ENCODE data around the gene FRK.

The FRK gene

GRCh38 chr6:116030770-116031169 lies 29.9 kb downstream of the FRK start:
- Histone ChIP-seq H4K8ac (ENCODE audit: low read depth, low read length) (no peak overlapping the region), H3K27ac (ENCODE audit: low read depth, low read length) (no peak overlapping the region), H3K4ac (ENCODE audit: low read depth, low read length) (no peak overlapping the region), H3K18ac (ENCODE audit: low read length) (no peak overlapping the region), H2AFZ (ENCODE audit: insufficient read depth, low read length, poor library complexity) (no peak overlapping the region), H3K36me3 (ENCODE audit: control insufficient read depth in 1 of 2, insufficient read depth in 2 of 2, low read length in 2 of 2) (no peaks in the 10 kb centered on the region), H4K12ac (ENCODE audit: low read depth, low read length) (no peak overlapping the region), H3K23ac (ENCODE audit: low read length) (no peak overlapping the region), H2AK5ac (ENCODE audit: low read length) (no peak overlapping the region), H3K4me1 (ENCODE audit: control insufficient read depth in 1 of 2, insufficient read depth in 2 of 2, low read length in 2 of 2) (no peaks in the 10 kb centered on the region), H3K9me3 (ENCODE audit: insufficient read depth, low read depth, low read length) (no peaks in the 10 kb centered on the region), H2BK120ac (ENCODE audit: insufficient read depth, low read length, poor library complexity) (no peak overlapping the region), H4K91ac (ENCODE audit: low read depth, low read length) (no peak overlapping the region), H3K14ac (ENCODE audit: low read length) (no peak overlapping the region), H2BK5ac (ENCODE audit: low read depth, low read length, poor library complexity) (no peak overlapping the region), H2BK12ac (ENCODE audit: low read length) (no peak overlapping the region), H3K79me2 (ENCODE audit: control insufficient read depth, insufficient read depth, low read length, poor library complexity) (no peaks in the 10 kb centered on the region), H3K79me1 (ENCODE audit: low read length) (no peaks in the 10 kb centered on the region), H3K27me3 (ENCODE audit: insufficient read depth, low read length) (no peaks in the 10 kb centered on the region), H3K4me2 (ENCODE audit: low read length) (no peak overlapping the region), H3K9ac (ENCODE audit: low read length) (no peak overlapping the region), H3K4me3 (ENCODE audit: low read depth, low read length) (no peak overlapping the region)
- no peak for DNase-seq
- no CpG with 5 or more reads among the region's 1 CpG for WGBS (ENCODE audit: extremely low coverage, insufficient coverage, insufficient read length)

- Histone ChIP-seq H3K79me2 (ENCODE audit: control insufficient read depth, insufficient read depth, low read length, poor library complexity) (no peaks in the 10 kb centered on the region), H2AFZ (ENCODE audit: insufficient read depth, low read length, poor library complexity) (no peak overlapping the region), H3K4me3 (ENCODE audit: low read depth, low read length) (no peak overlapping the region), H4K12ac (ENCODE audit: low read depth, low read length) (no peak overlapping the region), H3K18ac (ENCODE audit: low read length) (no peak overlapping the region), H2BK120ac (ENCODE audit: insufficient read depth, low read length, poor library complexity) (no peak overlapping the region), H3K4me2 (ENCODE audit: low read length) (no peak overlapping the region), H3K79me1 (ENCODE audit: low read length) (no peaks in the 10 kb centered on the region), H3K27ac (ENCODE audit: low read depth, low read length) (no peak overlapping the region), H4K91ac (ENCODE audit: low read depth, low read length) (no peak overlapping the region), H3K14ac (ENCODE audit: low read length) (no peak overlapping the region), H3K36me3 (ENCODE audit: control insufficient read depth in 1 of 2, insufficient read depth in 2 of 2, low read length in 2 of 2) (no peaks in the 10 kb centered on the region), H3K4ac (ENCODE audit: low read depth, low read length) (no peak overlapping the region), H3K4me1 (ENCODE audit: control insufficient read depth in 1 of 2, insufficient read depth in 2 of 2, low read length in 2 of 2) (no peaks in the 10 kb centered on the region), H3K9me3 (ENCODE audit: insufficient read depth, low read depth, low read length) (no peaks in the 10 kb centered on the region), H3K23ac (ENCODE audit: low read length) (no peak overlapping the region), H3K27me3 (ENCODE audit: insufficient read depth, low read length) (no peaks in the 10 kb centered on the region), H3K9ac (ENCODE audit: low read length) (no peak overlapping the region), H2BK12ac (ENCODE audit: low read length) (no peak overlapping the region), H2BK5ac (ENCODE audit: low read depth, low read length, poor library complexity) (no peak overlapping the region), H4K8ac (ENCODE audit: low read depth, low read length) (no peak overlapping the region), H2AK5ac (ENCODE audit: low read length) (no peak overlapping the region)
- no peak for DNase-seq
- WGBS (ENCODE audit: extremely low coverage, insufficient coverage, insufficient read length), result no CpG with 5 or more reads among the region's 1 CpG
Measured at GRCh38 chr6:116029535-116029934, 31.2 kb downstream of the FRK start.

GRCh38 chr6:116028233-116028632 lies 32.5 kb downstream of the FRK start:
- H3K27me3 ChIP-seq (ENCODE audit: insufficient read depth, low read length), result no peaks in the 10 kb centered on the region
- no peak overlapping the region for H4K8ac ChIP-seq (ENCODE audit: low read depth, low read length)
- H3K79me1 ChIP-seq (ENCODE audit: low read length), result no peaks in the 10 kb centered on the region
- no peak overlapping the region for H3K14ac ChIP-seq (ENCODE audit: low read length)
- no peak overlapping the region for H3K9ac ChIP-seq (ENCODE audit: low read length)
- H3K36me3 ChIP-seq (ENCODE audit: control insufficient read depth in 1 of 2, insufficient read depth in 2 of 2, low read length in 2 of 2), result no peaks in the 10 kb centered on the region
- H3K18ac ChIP-seq (ENCODE audit: low read length), result no peak overlapping the region
- no peak overlapping the region for H4K91ac ChIP-seq (ENCODE audit: low read depth, low read length)
- H2BK12ac ChIP-seq (ENCODE audit: low read length), result no peak overlapping the region
- H2AK5ac ChIP-seq (ENCODE audit: low read length), result no peak overlapping the region
- no peak overlapping the region for H3K23ac ChIP-seq (ENCODE audit: low read length)
- no peak overlapping the region for H3K4ac ChIP-seq (ENCODE audit: low read depth, low read length)
- H4K12ac ChIP-seq (ENCODE audit: low read depth, low read length), result no peak overlapping the region
- no CpG with 5 or more reads among the region's 1 CpG for WGBS (ENCODE audit: extremely low coverage, insufficient coverage, insufficient read length)
- no peak overlapping the region for H2BK5ac ChIP-seq (ENCODE audit: low read depth, low read length, poor library complexity)
- H2BK120ac ChIP-seq (ENCODE audit: insufficient read depth, low read length, poor library complexity), result no peak overlapping the region
- no peaks in the 10 kb centered on the region for H3K79me2 ChIP-seq (ENCODE audit: control insufficient read depth, insufficient read depth, low read length, poor library complexity)
- no peak overlapping the region for H3K27ac ChIP-seq (ENCODE audit: low read depth, low read length)
- H3K4me2 ChIP-seq (ENCODE audit: low read length), result no peak overlapping the region
- no peaks in the 10 kb centered on the region for H3K9me3 ChIP-seq (ENCODE audit: insufficient read depth, low read depth, low read length)
- no peaks in the 10 kb centered on the region for H3K4me1 ChIP-seq (ENCODE audit: control insufficient read depth in 1 of 2, insufficient read depth in 2 of 2, low read length in 2 of 2)
- no peak overlapping the region for H3K4me3 ChIP-seq (ENCODE audit: low read depth, low read length)
- H2AFZ ChIP-seq (ENCODE audit: insufficient read depth, low read length, poor library complexity), result no peak overlapping the region
- DNase-seq, result no peak

- Histone ChIP-seq H3K9ac (ENCODE audit: low read length) (no peak overlapping the region), H3K4me2 (ENCODE audit: low read length) (no peak overlapping the region), H3K4ac (ENCODE audit: low read depth, low read length) (no peak overlapping the region), H4K8ac (ENCODE audit: low read depth, low read length) (no peak overlapping the region), H3K27me3 (ENCODE audit: insufficient read depth, low read length) (no peaks in the 10 kb centered on the region), H3K9me3 (ENCODE audit: insufficient read depth, low read depth, low read length) (no peaks in the 10 kb centered on the region), H3K79me1 (ENCODE audit: low read length) (no peaks in the 10 kb centered on the region), H4K91ac (ENCODE audit: low read depth, low read length) (no peak overlapping the region), H2AK5ac (ENCODE audit: low read length) (no peak overlapping the region), H3K4me1 (ENCODE audit: control insufficient read depth in 1 of 2, insufficient read depth in 2 of 2, low read length in 2 of 2) (no peaks in the 10 kb centered on the region), H3K14ac (ENCODE audit: low read length) (no peak overlapping the region), H2BK12ac (ENCODE audit: low read length) (no peak overlapping the region), H3K27ac (ENCODE audit: low read depth, low read length) (no peak overlapping the region), H3K18ac (ENCODE audit: low read length) (no peak overlapping the region), H2BK5ac (ENCODE audit: low read depth, low read length, poor library complexity) (no peak overlapping the region), H3K23ac (ENCODE audit: low read length) (no peak overlapping the region), H3K36me3 (ENCODE audit: control insufficient read depth in 1 of 2, insufficient read depth in 2 of 2, low read length in 2 of 2) (no peaks in the 10 kb centered on the region), H4K12ac (ENCODE audit: low read depth, low read length) (no peak overlapping the region), H3K4me3 (ENCODE audit: low read depth, low read length) (no peak overlapping the region), H2AFZ (ENCODE audit: insufficient read depth, low read length, poor library complexity) (no peak overlapping the region), H2BK120ac (ENCODE audit: insufficient read depth, low read length, poor library complexity) (no peak overlapping the region), H3K79me2 (ENCODE audit: control insufficient read depth, insufficient read depth, low read length, poor library complexity) (no peaks in the 10 kb centered on the region)
- no peak for DNase-seq
Measured at GRCh38 chr6:116027801-116028200, 32.9 kb downstream of the FRK start.

- Histone ChIP-seq H3K27me3 (ENCODE audit: insufficient read depth, low read length) (no peaks in the 10 kb centered on the region), H3K4ac (ENCODE audit: low read depth, low read length) (no peak overlapping the region), H2BK12ac (ENCODE audit: low read length) (no peak overlapping the region), H3K9ac (ENCODE audit: low read length) (no peak overlapping the region), H3K4me3 (ENCODE audit: low read depth, low read length) (no peak overlapping the region), H2AFZ (ENCODE audit: insufficient read depth, low read length, poor library complexity) (no peak overlapping the region), H3K27ac (ENCODE audit: low read depth, low read length) (no peak overlapping the region), H4K12ac (ENCODE audit: low read depth, low read length) (no peak overlapping the region), H2BK120ac (ENCODE audit: insufficient read depth, low read length, poor library complexity) (no peak overlapping the region), H3K9me3 (ENCODE audit: insufficient read depth, low read depth, low read length) (no peaks in the 10 kb centered on the region), H4K8ac (ENCODE audit: low read depth, low read length) (no peak overlapping the region), H2AK5ac (ENCODE audit: low read length) (no peak overlapping the region), H3K36me3 (ENCODE audit: control insufficient read depth in 1 of 2, insufficient read depth in 2 of 2, low read length in 2 of 2) (no peaks in the 10 kb centered on the region), H4K91ac (ENCODE audit: low read depth, low read length) (no peak overlapping the region), H3K4me2 (ENCODE audit: low read length) (no peak overlapping the region), H2BK5ac (ENCODE audit: low read depth, low read length, poor library complexity) (no peak overlapping the region), H3K23ac (ENCODE audit: low read length) (no peak overlapping the region), H3K79me1 (ENCODE audit: low read length) (no peaks in the 10 kb centered on the region), H3K18ac (ENCODE audit: low read length) (no peak overlapping the region), H3K4me1 (ENCODE audit: control insufficient read depth in 1 of 2, insufficient read depth in 2 of 2, low read length in 2 of 2) (no peaks in the 10 kb centered on the region), H3K79me2 (ENCODE audit: control insufficient read depth, insufficient read depth, low read length, poor library complexity) (no peaks in the 10 kb centered on the region), H3K14ac (ENCODE audit: low read length) (no peak overlapping the region)
- DNase-seq, result no peak
Measured at GRCh38 chr6:116025405-116025804, 35.3 kb downstream of the FRK start.

Data from trophoblast cell (in vitro differentiated cells and primary cell).